Measurements from ENCODE around the gene HIVEP2.

HIVEP2 gene

GRCh38 chr6:142901611-142902010, 43.4 kb downstream of the HIVEP2 start:
- ATAC-seq (replicated peaks) (no peak), DNase-seq (no peak)
- Mint-ChIP-seq H3K4me1 (peaks cover 11 to 25% of the 10 kb centered on the region in 2 donors), H3K4me3 (no peak overlapping the region), H3K36me3 (peaks cover 0 to 6% of the 10 kb centered on the region in 2 donors), H3K27ac (no peak overlapping the region), H3K27me3 (no peaks in the 10 kb centered on the region), H3K9me3 (no peaks in the 10 kb centered on the region)

GRCh38 chr6:142900227-142900971, 44.6 kb downstream of the HIVEP2 start:
- Mint-ChIP-seq H3K9me3 (no peaks in the 10 kb centered on the region), H3K27ac (no peak overlapping the region), H3K4me1 (peaks cover 14 to 24% of the 10 kb centered on the region in 2 donors), H3K4me3 (no peak overlapping the region), H3K36me3 (peaks cover 1 to 11% of the 10 kb centered on the region in 2 donors), H3K27me3 (no peaks in the 10 kb centered on the region)
- no peak for ATAC-seq (replicated peaks)
- DNase-seq = no peak

DNA sequence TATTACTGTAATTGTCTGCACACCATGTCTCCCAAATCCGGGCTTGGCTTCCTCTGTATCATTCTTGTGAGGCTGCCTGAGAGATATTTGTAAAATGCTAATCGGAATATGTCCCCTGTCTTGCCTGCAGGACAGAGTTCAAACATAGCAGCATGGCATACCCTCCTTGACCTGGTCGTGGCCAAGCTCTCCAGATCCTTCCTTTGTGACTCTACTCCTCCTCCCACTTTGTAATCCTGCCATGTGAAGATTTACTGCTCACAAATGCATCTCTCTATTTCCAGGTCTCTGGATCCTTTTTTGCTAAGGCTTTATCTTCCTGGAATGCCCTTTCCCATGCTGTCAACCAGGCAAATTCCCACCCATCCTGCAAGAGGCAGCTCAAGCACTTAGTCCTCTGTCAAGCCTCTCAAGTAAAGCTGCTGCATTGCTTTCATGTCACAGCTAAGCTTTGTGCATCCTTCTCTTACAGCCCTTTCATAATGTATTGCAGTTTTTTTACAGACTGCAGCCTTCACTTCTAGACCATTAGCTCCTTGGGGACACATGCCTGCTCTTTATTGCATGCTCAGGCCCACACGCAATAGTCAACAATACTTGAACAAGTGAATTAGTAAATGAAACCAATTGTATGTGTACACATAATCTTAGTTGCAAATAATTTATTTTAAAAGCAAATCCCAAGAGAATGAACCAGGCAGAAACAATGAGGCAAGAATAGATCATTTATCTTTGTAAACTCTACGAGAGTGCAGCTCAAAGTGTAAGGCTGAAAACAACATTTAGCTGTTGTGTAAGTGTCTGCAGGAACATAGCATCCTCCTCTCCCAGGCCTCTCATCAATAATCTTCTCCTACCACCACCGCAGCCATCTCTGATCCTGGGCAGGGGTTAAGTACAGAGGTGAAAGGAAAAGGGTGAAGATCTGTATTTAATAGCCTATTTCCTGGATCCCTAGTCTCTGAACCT, 45.8 kb downstream of the HIVEP2 start:
- Mint-ChIP-seq H3K9me3 (no peaks in the 10 kb centered on the region), H3K27ac (no peak overlapping the region), H3K36me3 (peaks cover 1 to 14% of the 10 kb centered on the region in 2 donors), H3K4me3 (no peak overlapping the region), H3K4me1 (peaks cover 14 to 24% of the 10 kb centered on the region in 2 donors), H3K27me3 (no peaks in the 10 kb centered on the region)
- no peak for DNase-seq
- no peak for ATAC-seq (replicated peaks)

GRCh38 chr6:142897659-142898058, 47.3 kb downstream of the HIVEP2 start:
- H3K27ac Mint-ChIP-seq = no peak overlapping the region
- H3K36me3 Mint-ChIP-seq = peaks cover 1 to 14% of the 10 kb centered on the region in 2 donors
- no peak overlapping the region for H3K4me3 Mint-ChIP-seq
- ATAC-seq (replicated peaks) (no peak), DNase-seq (no peak)
- H3K9me3 Mint-ChIP-seq = no peaks in the 10 kb centered on the region
- peaks cover 10 to 15% of the 10 kb centered on the region in 2 donors for H3K4me1 Mint-ChIP-seq
- H3K27me3 Mint-ChIP-seq = no peaks in the 10 kb centered on the region

GRCh38 chr6:142896732-142897131, 48.2 kb downstream of the HIVEP2 start:
- Mint-ChIP-seq H3K4me3 (no peak overlapping the region), H3K27ac (no peak overlapping the region), H3K36me3 (peaks cover 1 to 14% of the 10 kb centered on the region in 2 donors), H3K9me3 (no peaks in the 10 kb centered on the region), H3K4me1 (peaks cover 11 to 15% of the 10 kb centered on the region in 2 donors), H3K27me3 (no peaks in the 10 kb centered on the region)
- no peak for DNase-seq
- no peak for ATAC-seq (replicated peaks)

- H3K4me1 Mint-ChIP-seq = peaks cover 18 to 26% of the 10 kb centered on the region in 2 donors
- no peak for DNase-seq
Observed at GRCh38 chr6:142893088-142893487, 51.9 kb downstream of the HIVEP2 start.

GRCh38 chr6:142892254-142893021, 52.5 kb downstream of the HIVEP2 start:
- H3K27ac Mint-ChIP-seq = peak overlapping the region; percentile 21

More at GRCh38 chr6:142893088-142893487, 51.9 kb downstream of the HIVEP2 start:
- peaks cover 4 to 15% of the 10 kb centered on the region in 2 donors for H3K36me3 Mint-ChIP-seq
- no peaks in the 10 kb centered on the region for H3K27me3 Mint-ChIP-seq
- H3K4me3 Mint-ChIP-seq = no peak overlapping the region
- ATAC-seq (replicated peaks) = no peak
- H3K9me3 Mint-ChIP-seq = no peaks in the 10 kb centered on the region
- H3K27ac Mint-ChIP-seq = no peak overlapping the region

GRCh38 chr6:142891454-142891853, 53.5 kb downstream of the HIVEP2 start:
- H3K4me3 Mint-ChIP-seq = no peak overlapping the region
- H3K36me3 Mint-ChIP-seq = peaks cover 4 to 15% of the 10 kb centered on the region in 2 donors
- H3K27ac Mint-ChIP-seq = no peak overlapping the region

More at GRCh38 chr6:142892254-142893021, 52.5 kb downstream of the HIVEP2 start:
- Mint-ChIP-seq H3K4me1 (peaks cover 21 to 32% of the 10 kb centered on the region in 2 donors), H3K4me3 (no peak overlapping the region), H3K9me3 (no peaks in the 10 kb centered on the region), H3K36me3 (peaks cover 4 to 15% of the 10 kb centered on the region in 2 donors), H3K27me3 (no peaks in the 10 kb centered on the region)
- DNase-seq (no peak), ATAC-seq (replicated peaks) (no peak)

DNA sequence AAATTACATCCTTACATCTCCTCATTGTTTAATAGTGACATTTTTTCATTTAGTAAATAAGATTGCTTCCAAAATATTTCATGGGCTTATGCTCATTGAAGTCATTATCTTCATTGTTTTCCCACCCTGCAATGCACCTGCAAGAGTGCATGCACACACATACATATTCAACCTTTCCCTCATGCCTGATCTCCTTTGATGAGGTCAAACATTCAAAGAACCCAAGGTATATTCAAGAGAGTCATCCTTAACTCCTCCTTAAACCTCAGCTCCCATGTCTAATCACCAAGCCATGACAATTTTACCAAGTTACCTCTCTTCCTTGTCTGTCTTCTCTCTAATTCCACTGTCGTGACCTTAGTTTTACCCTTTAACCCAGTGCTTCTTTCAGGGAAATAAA, 56.5 kb downstream of the HIVEP2 start:
- H3K36me3 Mint-ChIP-seq = peaks cover 2 to 6% of the 10 kb centered on the region in 2 donors
- DNase-seq (no peak), ATAC-seq (replicated peaks) (no peak)
- H3K27ac Mint-ChIP-seq = no peak overlapping the region
- H3K27me3 Mint-ChIP-seq = no peaks in the 10 kb centered on the region
- H3K4me1 Mint-ChIP-seq = peaks cover 33 to 61% of the 10 kb centered on the region in 2 donors
- H3K4me3 Mint-ChIP-seq = no peak overlapping the region
- H3K9me3 Mint-ChIP-seq = no peaks in the 10 kb centered on the region

More at GRCh38 chr6:142891454-142891853, 53.5 kb downstream of the HIVEP2 start:
- peaks cover 26 to 41% of the 10 kb centered on the region in 2 donors for H3K4me1 Mint-ChIP-seq
- no peak for ATAC-seq (replicated peaks)
- no peaks in the 10 kb centered on the region for H3K9me3 Mint-ChIP-seq
- no peak for DNase-seq
- H3K27me3 Mint-ChIP-seq = no peaks in the 10 kb centered on the region

- H3K4me3 Mint-ChIP-seq = no peak overlapping the region
- H3K27me3 Mint-ChIP-seq = no peaks in the 10 kb centered on the region
- no peak for DNase-seq
- no peak for ATAC-seq (replicated peaks)
- peaks cover 34 to 66% of the 10 kb centered on the region in 2 donors for H3K4me1 Mint-ChIP-seq
- no peak overlapping the region for H3K27ac Mint-ChIP-seq
- peaks cover 2 to 6% of the 10 kb centered on the region in 2 donors for H3K36me3 Mint-ChIP-seq
- H3K9me3 Mint-ChIP-seq = no peaks in the 10 kb centered on the region
Observed at GRCh38 chr6:142887517-142887916, 57.5 kb downstream of the HIVEP2 start.

DNA sequence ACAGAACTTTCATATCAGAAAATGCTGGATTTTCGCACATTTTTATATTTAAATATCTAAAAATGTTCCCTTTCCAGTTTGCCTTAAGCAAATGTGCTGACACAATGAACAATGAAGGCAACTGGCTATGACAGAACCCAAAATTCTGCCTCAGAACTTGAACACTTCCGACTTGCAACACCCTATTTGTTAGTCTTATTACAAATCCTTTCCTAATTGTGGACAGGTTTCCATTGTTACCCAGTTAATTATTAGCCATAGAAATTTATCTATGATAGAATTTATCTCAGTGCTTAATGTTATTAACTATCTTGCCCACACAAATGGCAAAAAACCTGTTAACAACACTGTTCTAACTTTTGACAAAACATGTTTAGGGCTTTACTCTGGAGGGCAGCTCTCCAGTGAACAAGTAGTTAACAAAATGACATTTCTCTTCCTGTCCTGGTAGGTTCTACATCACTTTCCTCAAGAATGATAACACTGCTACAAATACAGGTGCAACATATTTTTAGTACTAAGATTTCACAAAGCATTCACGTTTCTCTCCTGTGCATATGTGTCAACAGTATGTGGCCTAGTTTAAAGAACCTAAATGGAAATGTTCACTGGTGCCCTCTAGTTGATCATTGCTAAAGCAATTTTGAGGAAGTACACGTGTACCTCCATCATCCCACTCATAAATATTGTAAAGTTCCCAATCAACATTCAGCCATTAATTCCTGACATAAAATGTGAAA, 58.4 kb downstream of the HIVEP2 start:
- peaks cover 2 to 6% of the 10 kb centered on the region in 2 donors for H3K36me3 Mint-ChIP-seq
- peak overlapping the region; percentile 76 for H3K27ac Mint-ChIP-seq
- H3K27me3 Mint-ChIP-seq = no peaks in the 10 kb centered on the region
- no peaks in the 10 kb centered on the region for H3K9me3 Mint-ChIP-seq
- ATAC-seq (replicated peaks) (peak; percentile 63 to 71), DNase-seq (no peak)
- peaks cover 31 to 64% of the 10 kb centered on the region in 2 donors for H3K4me1 Mint-ChIP-seq
- H3K4me3 Mint-ChIP-seq = no peak overlapping the region

GRCh38 chr6:142885182-142885867, 59.7 kb downstream of the HIVEP2 start:
- DNase-seq (peak; percentile 59), ATAC-seq (replicated peaks) (peak; percentile 91 to 93)
- Mint-ChIP-seq H3K36me3 (peaks cover 5 to 12% of the 10 kb centered on the region in 2 donors), H3K4me1 (peaks cover 35 to 74% of the 10 kb centered on the region in 2 donors), H3K27me3 (no peaks in the 10 kb centered on the region), H3K27ac (peak overlapping the region; percentile 99), H3K4me3 (peak overlapping the region; percentile 88 to 98), H3K9me3 (no peaks in the 10 kb centered on the region)

Data from stimulated activated naive B cell treated with anti-CD40 and anti-IgM and Interleukin-4, amounts not matched to agents 10 μg/mL and 1 μg/mL and 100 μg/mL, for 72 hours (primary cell).